ENCODE data around the gene TLE3. TPM values are rescaled to one million over a fixed set of nuclear protein-coding genes. Genes with fewer than 3 reads are reported as not detected.

The TLE3 gene
- polyA plus RNA-seq, 1 of the 3 experiments (the other 2 are of a cell fraction) = 14.7 TPM

DNA sequence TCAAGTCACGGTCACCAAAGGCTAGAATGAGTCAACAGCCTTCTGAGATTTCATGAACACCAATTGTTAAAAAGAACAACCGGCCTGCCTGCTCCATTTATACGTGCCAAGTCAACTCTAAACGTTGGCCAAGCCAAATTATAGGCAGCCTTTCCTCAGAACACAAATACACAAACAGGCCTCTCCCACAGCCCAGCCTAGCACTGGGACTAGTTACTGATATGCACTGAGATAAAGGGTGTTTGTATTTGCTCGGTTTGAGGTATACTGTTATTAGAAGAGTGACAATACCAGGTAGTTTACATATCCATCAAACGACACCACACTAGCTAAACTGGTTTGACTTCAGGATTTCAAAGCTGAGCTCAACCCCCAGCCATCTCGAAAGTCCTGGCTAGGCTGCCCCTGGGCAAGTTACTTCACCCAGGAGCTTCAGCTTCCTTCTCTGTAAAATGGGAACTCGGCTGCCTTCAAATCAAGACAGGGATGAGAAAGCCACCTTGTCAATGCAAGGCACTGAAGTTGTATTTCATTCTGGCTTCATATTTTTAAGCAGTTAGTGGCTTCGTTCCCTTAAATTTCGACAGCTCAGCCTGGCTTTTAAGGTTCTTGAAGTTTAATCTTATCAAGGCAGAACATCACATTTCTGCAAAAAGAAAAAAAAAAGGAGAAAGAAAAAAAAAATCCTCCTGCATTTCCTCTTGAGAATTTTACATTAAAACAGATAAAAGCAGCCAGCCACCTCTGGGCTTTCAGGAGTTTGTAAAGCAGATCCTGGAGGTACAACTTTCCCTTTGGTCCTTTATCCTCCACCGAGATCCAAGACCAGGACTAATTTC is 4.0 kb downstream of the TLE3 start:
- TF ChIP-seq JUND (IDR thresholded peaks at IDR 0.05) (no peak), GATA2 (CRISPR knock-in tag; IDR thresholded peaks at IDR 0.05) (0 out of 2 replicates have a peak, but pooled peaks have one; percentile 6), MEF2A (IDR thresholded peaks at IDR 0.05; ENCODE audit: borderline replicate concordance, low read depth) (no peak), NRF1 (IDR thresholded peaks at IDR 0.05; ENCODE audit: low read depth, low read length) (no peak)
- H3K4me2 ChIP-seq = no peak overlapping the region
- H3K4me1 ChIP-seq (ENCODE audit: control insufficient read depth in 1 of 2, insufficient read depth in 2 of 2, low read depth in 1 of 2, low read length in 1 of 2) = peaks cover 18 to 63% of the 10 kb centered on the region in 2 experiments
- no peak overlapping the region for H3K9ac ChIP-seq
- WGBS (ENCODE audit: low lambda C conversion rate) = 90% methylated on average over 11 of the region's 11 CpGs
- peaks cover 24% of the 10 kb centered on the region for H3F3A ChIP-seq (replicated peaks; ENCODE audit: insufficient read depth)
- H3K4me3 ChIP-seq (ENCODE audit: low read depth in 2 of 2, low read length in 1 of 2) = peak overlapping the region in 1 of 2 experiments; percentile 85; a peak in 1 of 4 replicates
- H3K27me3 ChIP-seq (ENCODE audit: insufficient read depth) = no peaks in the 10 kb centered on the region
- H2AFZ ChIP-seq (ENCODE audit: low read depth) = no peak overlapping the region
- H3K9me3 ChIP-seq = no peaks in the 10 kb centered on the region
- no peaks in the 10 kb centered on the region for H3K9me2 ChIP-seq
- H3K79me2 ChIP-seq (ENCODE audit: insufficient read depth) = peaks cover 48% of the 10 kb centered on the region
- ChIA-PET CTCF (interaction anchor here (0.6 to 2.4 kb wide), 3 partner anchors 14 to 365 kb away, joined by 3 to 6 read pairs (median 3); no protein-coding TSS in a partner anchor), POLR2A (interaction anchor here (0.6 kb wide), 1 partner anchor 202 kb away, joined by 3 read pairs; no protein-coding TSS in a partner anchor)
- H3K27ac ChIP-seq (ENCODE audit: low read depth in 2 of 2, low read length in 1 of 2) = peak overlapping the region in 1 of 2 experiments; percentile 22; a peak in 1 of 4 replicates
- no peak for DNase-seq
- peaks cover 63% of the 10 kb centered on the region for H4K20me1 ChIP-seq (ENCODE audit: insufficient read depth)
- peaks cover 16 to 45% of the 10 kb centered on the region in 2 experiments for H3K36me3 ChIP-seq (replicated peaks in 1 of 2; ENCODE audit: control insufficient read depth in 1 of 2, insufficient read depth in 2 of 2, low read length in 1 of 2)

DNA sequence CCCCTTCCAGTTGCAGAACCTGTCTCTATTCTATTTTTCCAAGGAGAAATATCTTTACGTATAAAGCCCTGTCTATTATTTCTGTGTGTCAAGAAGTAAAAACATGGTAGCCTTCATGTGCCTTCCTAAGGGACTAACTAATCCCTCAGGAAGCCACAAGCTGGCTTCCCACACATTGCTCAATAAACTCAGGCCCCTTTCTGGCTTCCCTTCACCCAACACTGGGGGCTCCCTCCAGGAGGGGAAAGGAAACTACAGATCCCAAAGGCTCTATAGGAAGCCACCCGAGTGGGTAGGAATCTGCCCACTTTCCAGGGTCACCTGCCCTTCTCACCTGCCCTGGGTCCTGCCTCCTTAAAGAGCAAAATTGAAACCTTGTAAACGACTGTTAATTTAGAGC is 4.6 kb downstream of the TLE3 start:
- peaks cover 51% of the 10 kb centered on the region for H3K79me2 ChIP-seq (ENCODE audit: insufficient read depth)
- POLR2A ChIA-PET = interaction anchor here (0.6 kb wide), 1 partner anchor 202 kb away, joined by 3 read pairs; no protein-coding TSS in a partner anchor
- H3K9me3 ChIP-seq = no peaks in the 10 kb centered on the region
- no peaks in the 10 kb centered on the region for H3K27me3 ChIP-seq (ENCODE audit: insufficient read depth)
- peak overlapping the region in 1 of 2 experiments; percentile 28; a peak in 1 of 4 replicates for H3K4me3 ChIP-seq (ENCODE audit: low read depth in 2 of 2, low read length in 1 of 2)
- H3K36me3 ChIP-seq (replicated peaks in 1 of 2; ENCODE audit: control insufficient read depth in 1 of 2, insufficient read depth in 2 of 2, low read length in 1 of 2) = peaks cover 16 to 50% of the 10 kb centered on the region in 2 experiments
- H3F3A ChIP-seq (replicated peaks; ENCODE audit: insufficient read depth) = peaks cover 18% of the 10 kb centered on the region
- peaks cover 12 to 61% of the 10 kb centered on the region in 2 experiments; a peak in 3 of 4 replicates for H3K4me1 ChIP-seq (ENCODE audit: control insufficient read depth in 1 of 2, insufficient read depth in 2 of 2, low read depth in 1 of 2, low read length in 1 of 2)
- peaks cover 66% of the 10 kb centered on the region for H4K20me1 ChIP-seq (ENCODE audit: insufficient read depth)
- peak overlapping the region in 1 of 2 experiments; percentile 34; a peak in 1 of 4 replicates for H3K27ac ChIP-seq (ENCODE audit: low read depth in 2 of 2, low read length in 1 of 2)
- DNase-seq = no peak
- H3K9me2 ChIP-seq = no peaks in the 10 kb centered on the region
- 83% methylated on average over 3 of the region's 3 CpGs for WGBS (ENCODE audit: low lambda C conversion rate)
- H3K4me2 ChIP-seq = no peak overlapping the region
- TF ChIP-seq TAF1 (IDR thresholded peaks at IDR 0.05; ENCODE audit: borderline replicate concordance, low read depth, low read length) (no peak), EZH2phosphoT487 (IDR thresholded peaks at IDR 0.05; ENCODE audit: borderline replicate concordance, low read depth) (no peak), ELF1 (IDR thresholded peaks at IDR 0.05) (no peak)
- no peak overlapping the region for H2AFZ ChIP-seq (ENCODE audit: low read depth)
- no peak overlapping the region for H3K9ac ChIP-seq
- CTCF ChIA-PET = interaction anchor here (2.4 to 2.8 kb wide), 3 partner anchors 15 to 617 kb away, joined by 6 to 16 read pairs (median 7); no protein-coding TSS in a partner anchor

- TF ChIP-seq SMC3 (IDR thresholded peaks at IDR 0.05; ENCODE audit: low read depth, low read length) (no peak), GATA2 (CRISPR knock-in tag; IDR thresholded peaks at IDR 0.05) (no peak), ELF1 (IDR thresholded peaks at IDR 0.05) (no peak), MEF2A (IDR thresholded peaks at IDR 0.05; ENCODE audit: borderline replicate concordance, low read depth) (no peak), EZH2phosphoT487 (IDR thresholded peaks at IDR 0.05; ENCODE audit: borderline replicate concordance, low read depth) (no peak), FOXJ3 (CRISPR knock-in tag; IDR thresholded peaks at IDR 0.05) (no peak), NFIC (IDR thresholded peaks at IDR 0.05; ENCODE audit: borderline replicate concordance) (no peak), RXRA (IDR thresholded peaks at IDR 0.05; ENCODE audit: borderline replicate concordance, low read depth) (no peak)
- TF ChIP-seq, protein P1, sequence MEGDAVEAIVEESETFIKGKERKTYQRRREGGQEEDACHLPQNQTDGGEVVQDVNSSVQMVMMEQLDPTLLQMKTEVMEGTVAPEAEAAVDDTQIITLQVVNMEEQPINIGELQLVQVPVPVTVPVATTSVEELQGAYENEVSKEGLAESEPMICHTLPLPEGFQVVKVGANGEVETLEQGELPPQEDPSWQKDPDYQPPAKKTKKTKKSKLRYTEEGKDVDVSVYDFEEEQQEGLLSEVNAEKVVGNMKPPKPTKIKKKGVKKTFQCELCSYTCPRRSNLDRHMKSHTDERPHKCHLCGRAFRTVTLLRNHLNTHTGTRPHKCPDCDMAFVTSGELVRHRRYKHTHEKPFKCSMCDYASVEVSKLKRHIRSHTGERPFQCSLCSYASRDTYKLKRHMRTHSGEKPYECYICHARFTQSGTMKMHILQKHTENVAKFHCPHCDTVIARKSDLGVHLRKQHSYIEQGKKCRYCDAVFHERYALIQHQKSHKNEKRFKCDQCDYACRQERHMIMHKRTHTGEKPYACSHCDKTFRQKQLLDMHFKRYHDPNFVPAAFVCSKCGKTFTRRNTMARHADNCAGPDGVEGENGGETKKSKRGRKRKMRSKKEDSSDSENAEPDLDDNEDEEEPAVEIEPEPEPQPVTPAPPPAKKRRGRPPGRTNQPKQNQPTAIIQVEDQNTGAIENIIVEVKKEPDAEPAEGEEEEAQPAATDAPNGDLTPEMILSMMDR (IDR thresholded peaks at IDR 0.05) = no peak
- TF ChIP-seq, protein P2, sequence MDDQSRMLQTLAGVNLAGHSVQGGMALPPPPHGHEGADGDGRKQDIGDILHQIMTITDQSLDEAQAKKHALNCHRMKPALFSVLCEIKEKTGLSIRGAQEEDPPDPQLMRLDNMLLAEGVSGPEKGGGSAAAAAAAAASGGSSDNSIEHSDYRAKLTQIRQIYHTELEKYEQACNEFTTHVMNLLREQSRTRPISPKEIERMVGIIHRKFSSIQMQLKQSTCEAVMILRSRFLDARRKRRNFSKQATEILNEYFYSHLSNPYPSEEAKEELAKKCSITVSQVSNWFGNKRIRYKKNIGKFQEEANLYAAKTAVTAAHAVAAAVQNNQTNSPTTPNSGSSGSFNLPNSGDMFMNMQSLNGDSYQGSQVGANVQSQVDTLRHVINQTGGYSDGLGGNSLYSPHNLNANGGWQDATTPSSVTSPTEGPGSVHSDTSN (IDR thresholded peaks at IDR 0.05) = no peak
- TF ChIP-seq, protein P3, sequence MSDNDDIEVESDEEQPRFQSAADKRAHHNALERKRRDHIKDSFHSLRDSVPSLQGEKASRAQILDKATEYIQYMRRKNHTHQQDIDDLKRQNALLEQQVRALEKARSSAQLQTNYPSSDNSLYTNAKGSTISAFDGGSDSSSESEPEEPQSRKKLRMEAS (IDR thresholded peaks at IDR 0.05; ENCODE audit: low read depth) = no peak
- peaks cover 16 to 54% of the 10 kb centered on the region in 2 experiments for H3K36me3 ChIP-seq (replicated peaks in 1 of 2; ENCODE audit: control insufficient read depth in 1 of 2, insufficient read depth in 2 of 2, low read length in 1 of 2)
- WGBS (ENCODE audit: low lambda C conversion rate) = 92% methylated on average over 6 of the region's 6 CpGs
- H3K27ac ChIP-seq (ENCODE audit: low read depth in 2 of 2, low read length in 1 of 2) = peak overlapping the region in 1 of 2 experiments; percentile 86; a peak in 2 of 4 replicates
- H3K27me3 ChIP-seq (ENCODE audit: insufficient read depth) = no peaks in the 10 kb centered on the region
- peak overlapping the region in 1 of 2 experiments; percentile 28; a peak in 1 of 4 replicates for H3K4me3 ChIP-seq (ENCODE audit: low read depth in 2 of 2, low read length in 1 of 2)
- DNase-seq = no peak
- H3F3A ChIP-seq (replicated peaks; ENCODE audit: insufficient read depth) = peaks cover 16% of the 10 kb centered on the region
- peaks cover 51% of the 10 kb centered on the region for H3K79me2 ChIP-seq (ENCODE audit: insufficient read depth)
- no peak overlapping the region for H3K9ac ChIP-seq
- POLR2A ChIA-PET = interaction anchor here (0.6 to 1.2 kb wide), 2 partner anchors 9 to 387 kb away, joined by 4 to 5 read pairs; no protein-coding TSS in a partner anchor
- peaks cover 71% of the 10 kb centered on the region for H4K20me1 ChIP-seq (ENCODE audit: insufficient read depth)
- H3K9me3 ChIP-seq = no peaks in the 10 kb centered on the region
- H3K4me1 ChIP-seq (ENCODE audit: control insufficient read depth in 1 of 2, insufficient read depth in 2 of 2, low read depth in 1 of 2, low read length in 1 of 2) = peaks cover 12 to 65% of the 10 kb centered on the region in 2 experiments; a peak in 3 of 4 replicates
- H3K4me2 ChIP-seq = no peak overlapping the region
- no peaks in the 10 kb centered on the region for H3K9me2 ChIP-seq
- CTCF ChIA-PET = interaction anchor here (1.1 to 2.8 kb wide), 6 partner anchors 15 to 617 kb away, joined by 3 to 16 read pairs (median 4); no protein-coding TSS in a partner anchor
- H2AFZ ChIP-seq (ENCODE audit: low read depth) = no peak overlapping the region
Observed at GRCh38 chr15:70092464-70093027, 5.2 kb downstream of the TLE3 start.
